Left ventricle myocardium inferior (tissue), 1 donor: ENCODE measurements around the gene SORCS2. TPM values are rescaled to one million over a fixed set of nuclear protein-coding genes. Genes with fewer than 3 reads are reported as not detected.

Experiments
- DNase-seq: peaks from one replicate; pipeline ENCODE4 v3.0.0-alpha.2; 2020
- H3K27ac ChIP-seq: fragments of 200-600 bp; replicated peaks from 2 replicates; pipeline ENCODE4 v1.8.0; 2021
- H3K27me3 ChIP-seq: fragments of 200-600 bp; 2 replicates; pipeline ENCODE4 v1.8.0; 2021; ENCODE audit warnings: low read depth
- H3K36me3 ChIP-seq: fragments of 200-600 bp; 2 replicates; pipeline ENCODE4 v1.8.0; 2021
- H3K4me1 ChIP-seq: fragments of 200-600 bp; 2 replicates; pipeline ENCODE4 v1.8.0; 2021
- H3K4me3 ChIP-seq: fragments of 200-600 bp; 2 replicates; pipeline ENCODE4 v1.8.0; 2021; ENCODE audit warnings: mild to moderate bottlenecking, moderate library complexity
- H3K9me3 ChIP-seq: fragments of 200-600 bp; replicated peaks from 2 replicates; pipeline ENCODE4 v1.8.0; 2021
- intact Hi-C: fragments of 100-400 bp; cut with micrococcal nuclease; formaldehyde crosslinking; loops from one replicate; pipeline ENCODE4 v1.11.0; 2022
- total RNA-seq: library from RNA; stranded (reverse); fragmentation: NEBNext Ultra II Directional; extraction: Animal tissue kit (Norgen Biotek cat#: 25700); gene quantifications from one replicate; pipeline ENCODE4 v1.2.1, GENCODE V29; 2021
- TF ChIP-seq, protein P1 (sequence below): fragments of 200-600 bp; IDR thresholded peaks from 2 replicates; pipeline ENCODE4 v1.8.0; 2021; ENCODE audit warnings: antibody characterized with exemption, mild to moderate bottlenecking, borderline replicate concordance
- donor health status: DM: no; HTN: yes; CAD: no; lungs with severe emphysema.

SORCS2 gene
- total RNA-seq, 1 donor from 2014 or later: 1.2 TPM

DNA sequence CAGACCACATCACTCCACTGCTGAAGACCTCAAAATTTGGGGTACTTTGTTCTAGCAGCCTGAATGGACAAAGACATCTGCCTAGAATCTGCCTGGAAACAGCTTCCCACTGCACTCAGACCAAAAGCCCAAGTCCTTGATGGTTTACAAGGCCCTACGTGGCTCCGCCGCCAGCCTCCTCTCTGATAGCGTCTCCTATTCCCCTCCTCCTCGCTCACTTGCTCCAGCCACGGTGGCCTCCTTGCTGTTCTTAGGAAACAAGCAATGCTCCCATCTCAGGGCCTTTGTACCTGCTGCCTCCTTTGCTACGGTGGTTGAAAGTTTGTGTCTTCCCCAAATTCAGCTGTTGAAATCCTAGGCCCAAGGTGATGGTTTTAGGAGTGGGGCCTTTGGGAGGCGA lies 34.7 kb upstream of the SORCS2 start:
- Histone ChIP-seq H3K4me1 (peaks cover 17% of the 10 kb centered on the region), H3K36me3 (no peaks in the 10 kb centered on the region), H3K9me3 (no peaks in the 10 kb centered on the region), H3K4me3 (no peak overlapping the region), H3K27ac (no peak overlapping the region), H3K27me3 (peaks cover 11% of the 10 kb centered on the region)
- TF ChIP-seq, protein P1, sequence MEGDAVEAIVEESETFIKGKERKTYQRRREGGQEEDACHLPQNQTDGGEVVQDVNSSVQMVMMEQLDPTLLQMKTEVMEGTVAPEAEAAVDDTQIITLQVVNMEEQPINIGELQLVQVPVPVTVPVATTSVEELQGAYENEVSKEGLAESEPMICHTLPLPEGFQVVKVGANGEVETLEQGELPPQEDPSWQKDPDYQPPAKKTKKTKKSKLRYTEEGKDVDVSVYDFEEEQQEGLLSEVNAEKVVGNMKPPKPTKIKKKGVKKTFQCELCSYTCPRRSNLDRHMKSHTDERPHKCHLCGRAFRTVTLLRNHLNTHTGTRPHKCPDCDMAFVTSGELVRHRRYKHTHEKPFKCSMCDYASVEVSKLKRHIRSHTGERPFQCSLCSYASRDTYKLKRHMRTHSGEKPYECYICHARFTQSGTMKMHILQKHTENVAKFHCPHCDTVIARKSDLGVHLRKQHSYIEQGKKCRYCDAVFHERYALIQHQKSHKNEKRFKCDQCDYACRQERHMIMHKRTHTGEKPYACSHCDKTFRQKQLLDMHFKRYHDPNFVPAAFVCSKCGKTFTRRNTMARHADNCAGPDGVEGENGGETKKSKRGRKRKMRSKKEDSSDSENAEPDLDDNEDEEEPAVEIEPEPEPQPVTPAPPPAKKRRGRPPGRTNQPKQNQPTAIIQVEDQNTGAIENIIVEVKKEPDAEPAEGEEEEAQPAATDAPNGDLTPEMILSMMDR: no peak
- intact Hi-C loops: no loop called here
- DNase-seq: no peak

DNA sequence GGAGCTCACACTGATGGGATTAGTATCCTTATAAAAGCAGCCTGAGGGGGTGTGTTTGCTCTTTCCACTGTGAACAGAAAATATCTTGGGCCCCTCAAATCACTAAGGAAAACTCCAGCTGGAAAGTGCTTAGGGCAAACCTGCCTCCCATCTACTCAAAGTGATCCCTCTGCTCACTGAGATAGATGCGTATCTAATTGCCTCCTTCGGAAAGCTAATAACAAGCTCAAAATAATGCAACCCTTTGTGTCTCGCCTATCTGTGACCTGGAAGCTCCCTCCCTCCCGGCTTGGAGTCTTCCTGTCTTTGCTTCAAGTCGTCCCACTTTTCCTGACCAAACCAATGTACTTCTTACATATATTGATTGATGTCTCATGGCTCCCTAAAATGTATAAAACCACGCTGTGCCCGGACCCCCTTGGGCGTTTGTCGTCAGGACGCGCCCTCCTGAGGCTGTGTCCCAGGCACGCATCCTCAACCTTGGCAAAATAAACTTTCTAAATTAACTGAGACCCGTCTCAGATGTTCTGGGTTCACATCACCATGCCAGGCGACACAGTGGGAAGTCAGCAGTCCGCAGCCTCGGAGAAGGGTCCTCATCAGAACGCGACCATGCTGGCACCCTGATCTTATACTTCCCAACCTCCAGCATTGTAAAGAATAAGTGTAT lies 34.1 kb upstream of the SORCS2 start:
- no peak overlapping the region for H3K4me3 ChIP-seq
- peaks cover 7% of the 10 kb centered on the region for H3K27me3 ChIP-seq
- no peak overlapping the region for H3K27ac ChIP-seq
- peaks cover 17% of the 10 kb centered on the region for H3K4me1 ChIP-seq
- no peaks in the 10 kb centered on the region for H3K9me3 ChIP-seq
- intact Hi-C loops: no loop called here
- TF ChIP-seq, protein P1: no peak
- H3K36me3 ChIP-seq: no peaks in the 10 kb centered on the region
- DNase-seq: no peak

GRCh38 chr4:7158991-7159390 lies 33.3 kb upstream of the SORCS2 start:
- no peak for DNase-seq
- Histone ChIP-seq H3K27ac (no peak overlapping the region), H3K36me3 (no peaks in the 10 kb centered on the region), H3K9me3 (no peaks in the 10 kb centered on the region), H3K27me3 (peaks cover 3% of the 10 kb centered on the region), H3K4me3 (no peak overlapping the region), H3K4me1 (peaks cover 17% of the 10 kb centered on the region)
- TF ChIP-seq, protein P1: no peak
- intact Hi-C loops: no loop called here

GRCh38 chr4:7159923-7160322 lies 32.4 kb upstream of the SORCS2 start:
- H3K27ac ChIP-seq: no peak overlapping the region
- H3K27me3 ChIP-seq: no peaks in the 10 kb centered on the region
- DNase-seq: no peak
- no peaks in the 10 kb centered on the region for H3K9me3 ChIP-seq
- peaks cover 17% of the 10 kb centered on the region for H3K4me1 ChIP-seq
- H3K36me3 ChIP-seq: no peaks in the 10 kb centered on the region
- no peak overlapping the region for H3K4me3 ChIP-seq
- intact Hi-C loops: no loop called here
- TF ChIP-seq, protein P1: no peak

DNA sequence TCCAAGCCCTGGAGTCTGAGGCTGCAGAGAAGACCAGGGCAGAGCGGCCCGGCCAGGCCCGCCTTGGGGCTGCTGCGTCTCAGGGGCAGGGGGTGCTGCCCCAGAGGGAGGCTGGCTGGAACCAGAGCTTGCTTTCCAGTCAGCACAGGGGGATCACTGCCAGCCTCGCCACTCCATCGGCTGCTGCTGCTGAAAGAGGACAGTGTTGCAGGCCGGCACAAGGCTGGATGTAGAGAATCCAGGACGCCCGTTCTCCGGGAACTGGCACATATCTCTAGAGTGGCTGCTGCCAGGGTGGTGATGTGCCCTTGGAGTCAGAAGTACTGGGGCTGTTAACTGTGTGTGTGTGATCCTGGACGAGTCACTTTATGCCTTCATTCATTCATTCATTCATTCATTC lies 31.9 kb upstream of the SORCS2 start:
- Histone ChIP-seq H3K36me3 (no peaks in the 10 kb centered on the region), H3K9me3 (no peaks in the 10 kb centered on the region), H3K4me3 (no peak overlapping the region), H3K27ac (no peak overlapping the region), H3K27me3 (no peaks in the 10 kb centered on the region), H3K4me1 (peaks cover 17% of the 10 kb centered on the region)
- intact Hi-C loops: no loop called here
- no peak for DNase-seq
- TF ChIP-seq, protein P1: no peak
